NCI-H748 treated with DMSO at 0.1 percent for 48 hours (cell line): Measurements from ENCODE around the gene RMI1.
"Not testable (repeated sequence)": the region's sequence is repeated elsewhere in the genome, so short reads cannot be mapped to it uniquely, and the experiment has no call there.

Source experiments
- DNase-seq: peaks from one replicate; lab custom pipeline; 2025; lab: John Stamatoyannopoulos, UW

The RMI1 gene

GRCh38 chr9:83980395-83981125 is at the start of gene RMI1:
Gene RMI1 (plus strand): TSS chr9:83980805. CDS start chr9:84000987, 20,182 bp downstream.
- DNase-seq = peak; percentile 97

GRCh38 chr9:83930881-83931280 is 49.7 kb upstream of the RMI1 start:
- no peak for DNase-seq

GRCh38 chr9:83932011-83932410 is 48.6 kb upstream of the RMI1 start:
- no peak for DNase-seq

GRCh38 chr9:83932851-83933250 is 47.8 kb upstream of the RMI1 start:
- no peak for DNase-seq

GRCh38 chr9:83933790-83934189 is 46.8 kb upstream of the RMI1 start:
- DNase-seq = no peak

GRCh38 chr9:83934569-83935275 is 45.9 kb upstream of the RMI1 start:
- DNase-seq = no peak

GRCh38 chr9:83935276-83935935 is 45.2 kb upstream of the RMI1 start:
- DNase-seq = no peak

GRCh38 chr9:83936523-83936922 is 44.1 kb upstream of the RMI1 start:
- no peak for DNase-seq

- peak; percentile 60 for DNase-seq
Observed at GRCh38 chr9:83937861-83938455, 42.6 kb upstream of the RMI1 start.

- no peak for DNase-seq
Observed at GRCh38 chr9:83940590-83941303, 39.9 kb upstream of the RMI1 start.

GRCh38 chr9:83948096-83948495 is 32.5 kb upstream of the RMI1 start:
- not testable (repeated sequence) for DNase-seq

GRCh38 chr9:83956086-83956435 is 24.5 kb upstream of the RMI1 start:
- DNase-seq = no peak

GRCh38 chr9:83956436-83957247 is 24.0 kb upstream of the RMI1 start:
- DNase-seq = peak; percentile 27

- no peak for DNase-seq
Observed at GRCh38 chr9:83957248-83957513, 23.4 kb upstream of the RMI1 start.

GRCh38 chr9:83959061-83959460 is 21.5 kb upstream of the RMI1 start:
- DNase-seq = no peak

GRCh38 chr9:83960991-83961390 is 19.6 kb upstream of the RMI1 start:
- no peak for DNase-seq

- no peak for DNase-seq
Observed at GRCh38 chr9:83962165-83962564, 18.4 kb upstream of the RMI1 start.

GRCh38 chr9:83964973-83965349 is 15.6 kb upstream of the RMI1 start:
- DNase-seq = no peak

GRCh38 chr9:83965350-83966208 is 15.0 kb upstream of the RMI1 start:
- no peak for DNase-seq

GRCh38 chr9:83966209-83966582 is 14.4 kb upstream of the RMI1 start:
- DNase-seq = no peak

GRCh38 chr9:83967073-83967472 is 13.5 kb upstream of the RMI1 start:
- DNase-seq = no peak
